ENCODE results near the gene SERPIND1.

DNA sequence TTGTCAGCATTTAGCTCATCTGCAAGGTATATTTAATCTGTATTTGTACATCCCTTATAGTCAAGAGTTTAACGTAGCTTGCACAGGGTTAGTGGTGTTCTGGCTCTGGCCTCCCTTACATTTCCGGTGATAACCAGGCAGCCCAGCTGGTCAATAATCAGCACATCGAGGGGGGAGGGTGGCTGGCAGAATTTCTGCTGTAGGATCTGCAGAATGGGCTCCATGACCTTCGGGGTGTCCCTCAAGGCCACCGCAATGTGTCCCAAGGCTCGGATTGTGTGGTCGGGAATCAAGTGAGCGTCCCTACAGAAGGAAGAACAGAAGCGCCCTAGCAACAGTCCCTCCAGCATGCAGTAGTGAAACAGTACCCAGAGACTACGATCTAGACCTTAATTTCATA lies 25.1 kb downstream of the SERPIND1 start:
- TF ChIP-seq EZH2 (IDR thresholded peaks at IDR 0.05; ENCODE audit: low read depth, unreplicated experiment) = no peak
- TF ChIP-seq POLR2AphosphoS5 (IDR thresholded peaks at IDR 0.05; ENCODE audit: low read depth) = no peak

Data from GM23338 (cell line).